Measurements from ENCODE around the gene WNT3.

Gene WNT3

GRCh38 chr17:46737326-46737725 lies 81.2 kb downstream of the WNT3 start:
- CTCF ChIA-PET, result interaction anchor here (0.6 kb wide), 1 partner anchor 101 kb away, joined by 3 read pairs; no protein-coding TSS in a partner anchor

GRCh38 chr17:46736100-46736499 lies 82.4 kb downstream of the WNT3 start:
- POLR2A ChIA-PET, result no interaction called here

More at GRCh38 chr17:46737326-46737725, 81.2 kb downstream of the WNT3 start:
- H3K4me1 ChIP-seq (ENCODE audit: control insufficient read depth, insufficient read depth, low read length), result no peaks in the 10 kb centered on the region
- no peak overlapping the region for H3K4me3 ChIP-seq (ENCODE audit: low read depth, low read length)
- H3K27ac ChIP-seq (ENCODE audit: extremely low read depth, low read depth, low read length), result no peak overlapping the region
- POLR2A ChIA-PET, result no interaction called here
- TF ChIP-seq ZNF785 (tag by site-specific recombination; IDR thresholded peaks at IDR 0.05), result no peak
- no peak for TF ChIP-seq ZNF366 (tag by site-specific recombination; conservative IDR thresholded peaks at IDR 0.05)
- TF ChIP-seq ZNF544 (tag by site-specific recombination; IDR thresholded peaks at IDR 0.05), result no peak
- TF ChIP-seq ZSCAN23 (tag by site-specific recombination; IDR thresholded peaks at IDR 0.05), result no peak
- TF ChIP-seq ZNF324 (tag by site-specific recombination; IDR thresholded peaks at IDR 0.05), result no peak
- no peak for TF ChIP-seq ZNF776 (tag by site-specific recombination; IDR thresholded peaks at IDR 0.05; ENCODE audit: borderline replicate concordance)
- no peak for TF ChIP-seq ZNF174 (tag by site-specific recombination; IDR thresholded peaks at IDR 0.05)
- no peak for TF ChIP-seq ZNF530 (tag by site-specific recombination; IDR thresholded peaks at IDR 0.05; ENCODE audit: low read depth)
- TF ChIP-seq ZNF341 (tag by site-specific recombination; IDR thresholded peaks at IDR 0.05; ENCODE audit: low read depth), result no peak
- TF ChIP-seq ZNF266 (tag by site-specific recombination; IDR thresholded peaks at IDR 0.05; ENCODE audit: low read depth), result no peak
- no peak for TF ChIP-seq ZNF488 (tag by site-specific recombination; IDR thresholded peaks at IDR 0.05)
- TF ChIP-seq ZBTB7A (tag by site-specific recombination; IDR thresholded peaks at IDR 0.05; ENCODE audit: low read depth), result no peak
- no peak for TF ChIP-seq ZNF629 (tag by site-specific recombination; IDR thresholded peaks at IDR 0.05)
- no peak for TF ChIP-seq SCRT1 (tag by site-specific recombination; IDR thresholded peaks at IDR 0.05; ENCODE audit: borderline replicate concordance)
- TF ChIP-seq ZBTB44 (tag by site-specific recombination; IDR thresholded peaks at IDR 0.05), result no peak
- TF ChIP-seq GLI4 (tag by site-specific recombination; IDR thresholded peaks at IDR 0.05), result no peak
- TF ChIP-seq ZFP37 (tag by site-specific recombination; IDR thresholded peaks at IDR 0.05), result no peak
- no peaks in the 10 kb centered on the region for H3K9me3 ChIP-seq (ENCODE audit: control insufficient read depth, insufficient read depth, low read depth, low read length)
- H3K36me3 ChIP-seq (ENCODE audit: control insufficient read depth in 2 of 2, insufficient read depth in 1 of 2, low read length in 2 of 2), result no peaks in the 10 kb centered on the region

More at GRCh38 chr17:46736100-46736499, 82.4 kb downstream of the WNT3 start:
- H3K9me3 ChIP-seq (ENCODE audit: control insufficient read depth, insufficient read depth, low read depth, low read length), result no peaks in the 10 kb centered on the region
- H3K4me3 ChIP-seq (ENCODE audit: low read depth, low read length), result no peak overlapping the region
- H3K4me1 ChIP-seq (ENCODE audit: control insufficient read depth, insufficient read depth, low read length), result no peaks in the 10 kb centered on the region
- H3K27ac ChIP-seq (ENCODE audit: extremely low read depth, low read depth, low read length), result no peak overlapping the region
- H3K36me3 ChIP-seq (ENCODE audit: control insufficient read depth in 2 of 2, insufficient read depth in 1 of 2, low read length in 2 of 2), result no peaks in the 10 kb centered on the region
- TF ChIP-seq HOXA7 (CRISPR knock-in tag; IDR thresholded peaks at IDR 0.05; ENCODE audit: borderline replicate concordance), result no peak
- no peak for TF ChIP-seq ZNF121 (tag by site-specific recombination; IDR thresholded peaks at IDR 0.05)
- TF ChIP-seq REPIN1 (tag by site-specific recombination; IDR thresholded peaks at IDR 0.05; ENCODE audit: low read depth), result no peak
- TF ChIP-seq SCRT1 (tag by site-specific recombination; IDR thresholded peaks at IDR 0.05; ENCODE audit: borderline replicate concordance), result peak; percentile 87; the same call in 1 of the 2 replicates
- TF ChIP-seq ZIC2 (tag by site-specific recombination; IDR thresholded peaks at IDR 0.05), result no peak
- peak; percentile 93 for TF ChIP-seq SCRT2 (tag by site-specific recombination; IDR thresholded peaks at IDR 0.05)
- TF ChIP-seq SP7 (tag by site-specific recombination; IDR thresholded peaks at IDR 0.05), result no peak
- no peak for TF ChIP-seq ZNF223 (tag by site-specific recombination; IDR thresholded peaks at IDR 0.05)
- TF ChIP-seq ZNF548 (tag by site-specific recombination; IDR thresholded peaks at IDR 0.05), result no peak
- TF ChIP-seq ZNF140 (tag by site-specific recombination; IDR thresholded peaks at IDR 0.05), result no peak
- no peak for TF ChIP-seq ZNF514 (tag by site-specific recombination; IDR thresholded peaks at IDR 0.05)
- no peak for TF ChIP-seq SP3 (tag by site-specific recombination; IDR thresholded peaks at IDR 0.05)
- CTCF ChIA-PET, result interaction anchor here (0.5 to 1.4 kb wide), 3 partner anchors 9 to 205 kb away, joined by 3 read pairs; no protein-coding TSS in a partner anchor
